UCSD-AML1 (cell line): ENCODE results near the gene PYGL.
"Not testable (repeated sequence)": the region's sequence is repeated elsewhere in the genome, so short reads cannot be mapped to it uniquely, and the experiment has no call there.

ENCODE experiments used
- DNase-seq: peaks from one replicate; lab custom pipeline; 2025; ENCODE audit not compliant: unreplicated experiment; lab: John Stamatoyannopoulos, UW

Gene PYGL

GRCh38 chr14:50928002-50928635, 16.2 kb downstream of the PYGL start:
- DNase-seq: peak; percentile 38

DNA sequence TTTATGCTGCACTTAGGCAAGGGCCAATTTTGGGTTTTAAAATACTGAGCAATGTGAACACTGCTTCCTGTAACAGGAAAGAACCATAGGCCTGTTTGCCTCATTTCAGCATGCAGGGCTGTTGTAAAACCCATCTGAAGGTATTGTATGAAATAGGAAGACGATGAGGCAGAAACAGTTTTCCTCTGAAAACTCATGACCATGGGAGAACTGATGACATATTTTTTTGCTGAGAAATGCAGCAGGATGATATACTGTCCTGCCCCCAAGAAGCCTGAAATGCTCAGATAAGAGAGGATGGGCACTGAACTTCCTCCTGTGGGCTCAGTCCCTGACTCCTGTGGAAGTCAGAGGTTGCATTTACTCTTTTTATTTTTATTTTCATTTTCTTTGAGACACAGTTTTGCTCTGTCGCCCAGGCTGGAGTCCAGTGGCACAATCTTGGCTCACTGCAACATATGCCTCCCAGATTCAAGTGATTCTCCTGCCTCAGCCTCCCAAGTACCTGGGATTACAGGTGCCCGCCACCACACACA, 17.4 kb downstream of the PYGL start:
- peak; percentile 12 for DNase-seq

DNA sequence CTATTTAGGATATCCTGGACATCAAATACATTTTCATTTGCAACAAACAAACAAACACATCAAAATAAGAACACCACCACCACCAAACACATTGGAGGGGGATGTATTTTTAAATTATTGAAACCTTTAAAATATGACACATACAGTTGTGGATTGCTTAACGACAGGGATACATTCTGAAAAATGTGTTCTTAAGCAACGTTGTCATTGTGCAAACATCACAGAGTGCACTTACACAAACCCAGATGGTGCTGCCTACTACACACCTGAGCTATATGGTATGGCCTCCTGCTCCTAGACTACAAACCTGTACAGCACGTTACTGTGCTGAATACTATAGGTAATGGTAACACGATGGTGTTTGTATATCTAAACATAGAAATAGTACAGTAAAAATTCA, 19.4 kb downstream of the PYGL start:
- DNase-seq: no peak

- DNase-seq: no peak
Observed at GRCh38 chr14:50924236-50924635, 20.0 kb downstream of the PYGL start.

DNA sequence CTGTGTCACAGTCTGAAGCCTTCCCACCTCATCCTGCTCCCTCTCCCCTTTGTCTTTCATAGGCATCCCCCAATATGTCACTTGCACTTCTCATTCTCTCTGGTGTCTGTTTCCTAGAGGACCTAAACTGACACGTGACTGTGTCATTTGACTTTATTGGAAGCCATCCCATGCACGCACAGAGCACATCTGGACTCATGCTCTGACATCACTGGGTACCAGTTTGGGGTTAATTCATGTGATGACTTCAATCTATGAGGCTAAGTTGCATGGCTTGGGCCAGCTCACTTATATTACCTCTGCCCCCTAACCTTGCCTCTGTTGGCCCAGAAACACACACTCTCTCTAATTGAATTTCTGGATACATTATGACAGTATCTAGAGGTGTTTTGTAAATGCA, 21.5 kb downstream of the PYGL start:
- DNase-seq: no peak

- no peak for DNase-seq
Observed at GRCh38 chr14:50920482-50921230, 23.6 kb downstream of the PYGL start.

DNA sequence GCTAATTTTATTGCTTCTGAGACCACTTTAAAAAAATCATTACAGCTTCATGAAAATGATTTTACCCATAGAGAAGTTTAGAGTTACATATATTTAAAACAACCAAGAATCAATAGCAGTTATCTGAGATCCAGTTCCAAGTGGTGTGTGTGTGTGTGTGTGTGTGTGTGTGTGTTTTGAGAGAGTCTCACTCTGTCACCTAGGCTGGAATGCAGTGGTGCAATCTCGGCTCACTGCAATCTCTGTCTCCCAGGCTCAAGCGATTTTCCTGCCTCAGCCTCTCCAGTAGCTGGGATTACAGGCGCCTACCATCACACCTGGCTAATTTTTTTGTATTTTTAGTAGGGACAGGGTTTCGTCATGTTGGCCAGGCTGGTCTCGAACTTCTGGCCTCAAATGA, 24.8 kb downstream of the PYGL start:
- DNase-seq: not testable (repeated sequence)

GRCh38 chr14:50917449-50917848, 26.8 kb downstream of the PYGL start:
- DNase-seq: no peak

GRCh38 chr14:50910495-50911420, 33.5 kb downstream of the PYGL start:
- DNase-seq: no peak

DNA sequence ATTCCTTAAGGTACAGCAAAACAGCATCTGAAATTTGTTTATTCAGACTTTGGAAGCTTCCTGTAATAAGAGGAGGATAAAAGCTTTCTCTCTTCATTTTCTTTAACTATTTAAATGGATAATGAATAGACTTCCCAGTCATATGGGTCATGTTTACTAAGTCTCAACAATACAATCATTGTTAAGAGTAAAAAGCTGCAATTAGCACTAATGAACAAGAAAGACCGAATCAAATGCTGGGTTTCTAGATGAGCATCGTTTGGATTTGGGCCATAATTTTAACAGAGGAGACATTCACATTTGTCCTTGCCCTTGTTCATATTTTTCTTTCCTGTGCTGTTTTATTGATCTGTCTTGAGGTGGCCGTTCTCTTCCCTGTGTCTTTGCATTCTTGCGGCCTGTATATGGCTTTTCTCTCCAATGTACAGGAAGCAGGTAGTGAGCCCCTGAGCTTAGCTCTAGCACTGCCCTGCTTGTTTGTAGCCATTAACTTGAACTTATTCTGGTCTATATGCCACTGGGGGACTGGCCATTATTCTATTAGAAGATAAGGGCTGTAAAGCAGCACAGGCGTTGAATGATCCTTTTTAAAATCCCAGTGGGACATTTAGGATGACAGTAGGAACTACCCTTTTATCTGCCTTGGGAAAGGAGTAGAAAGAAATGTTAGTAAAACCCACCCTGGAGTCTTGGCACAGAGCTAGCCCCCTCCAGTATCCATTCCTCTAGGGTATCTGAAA, 37.8 kb downstream of the PYGL start:
- no peak for DNase-seq

DNA sequence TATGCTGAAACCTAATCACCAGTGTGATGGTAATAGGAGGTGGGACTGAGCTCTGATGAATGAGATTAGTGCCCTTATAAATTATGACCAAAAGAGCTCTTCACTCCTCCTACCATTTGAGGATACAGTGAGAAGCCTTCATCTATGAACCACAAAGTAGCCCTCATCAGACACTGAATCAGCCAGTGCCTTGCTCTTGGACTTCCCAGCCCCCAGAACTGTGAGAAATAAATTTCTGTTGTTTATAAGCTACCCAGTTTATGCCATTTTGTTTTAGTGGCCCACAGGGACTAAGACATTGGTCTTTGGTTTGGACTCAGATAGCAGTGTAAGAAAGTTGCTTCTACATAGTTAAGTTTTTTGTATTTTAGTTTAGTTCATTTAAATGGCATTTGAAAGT, 39.6 kb downstream of the PYGL start:
- no peak for DNase-seq

DNA sequence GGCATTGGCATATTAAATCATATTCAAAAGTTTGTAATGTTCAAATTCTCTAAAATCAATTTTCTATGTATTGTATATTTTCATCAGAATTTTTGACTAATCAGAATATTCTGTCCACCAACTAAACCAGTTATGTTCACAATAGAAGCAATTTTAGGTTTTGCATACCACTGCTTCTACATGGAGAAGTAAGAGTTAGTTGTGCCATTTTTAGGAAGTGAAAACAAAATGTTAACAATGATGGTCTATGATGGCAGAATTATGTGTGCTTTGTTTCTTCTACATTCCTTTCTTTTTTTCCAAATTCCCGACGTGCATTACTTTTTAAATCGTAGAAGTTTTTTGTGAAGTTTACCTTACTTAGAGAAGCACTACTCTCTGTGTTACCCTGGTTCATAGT, 42.9 kb downstream of the PYGL start:
- no peak for DNase-seq

DNA sequence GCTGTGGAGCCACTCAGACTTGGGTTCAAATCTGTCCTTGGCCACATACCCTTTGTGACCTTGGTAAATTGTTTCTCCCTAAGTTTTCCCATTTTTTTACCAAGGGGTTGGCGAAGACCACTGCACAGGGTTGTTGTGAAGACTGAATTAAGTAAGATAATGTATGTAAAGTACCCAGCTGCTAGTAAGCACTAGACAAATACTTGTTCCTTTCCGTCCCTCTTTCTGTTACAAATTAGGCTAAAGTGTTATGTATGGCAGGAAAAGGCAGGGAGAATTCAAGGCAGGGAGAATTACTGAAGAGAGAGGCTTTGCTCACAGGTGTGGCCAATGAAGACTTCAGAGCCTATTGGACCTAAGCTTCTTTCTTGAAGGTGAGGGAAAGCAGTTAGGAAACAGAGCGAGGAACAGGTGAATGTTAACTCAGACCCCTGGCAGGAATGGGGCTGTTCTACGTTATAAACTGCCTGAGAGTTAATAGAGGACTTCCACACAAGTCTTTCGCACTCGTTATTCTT, 46.6 kb downstream of the PYGL start:
- DNase-seq: no peak

- DNase-seq: not testable (repeated sequence)
Observed at GRCh38 chr14:50897005-50897404, 47.3 kb downstream of the PYGL start.

GRCh38 chr14:50896421-50896820, 47.9 kb downstream of the PYGL start:
- not testable (repeated sequence) for DNase-seq

DNA sequence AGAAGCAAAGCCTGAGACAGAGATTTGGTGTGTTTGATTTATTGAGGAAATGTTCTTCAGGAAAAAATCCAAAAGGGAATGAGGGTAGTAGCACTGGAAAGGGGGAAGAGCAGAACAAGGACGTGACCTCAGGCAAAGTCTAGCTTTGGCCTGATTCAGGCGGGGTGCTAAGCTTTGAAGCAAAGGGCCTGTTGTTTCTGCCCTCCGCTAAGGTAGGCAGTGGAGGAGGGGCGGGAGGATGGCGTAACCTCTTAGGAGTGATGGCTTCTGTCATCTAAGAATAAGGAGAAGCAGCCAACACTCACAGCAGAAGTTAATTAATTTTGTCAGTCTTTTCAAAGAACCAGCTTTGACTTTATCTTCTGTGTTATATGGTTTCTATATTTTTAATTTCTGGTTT, 52.0 kb downstream of the PYGL start:
- DNase-seq: no peak

DNA sequence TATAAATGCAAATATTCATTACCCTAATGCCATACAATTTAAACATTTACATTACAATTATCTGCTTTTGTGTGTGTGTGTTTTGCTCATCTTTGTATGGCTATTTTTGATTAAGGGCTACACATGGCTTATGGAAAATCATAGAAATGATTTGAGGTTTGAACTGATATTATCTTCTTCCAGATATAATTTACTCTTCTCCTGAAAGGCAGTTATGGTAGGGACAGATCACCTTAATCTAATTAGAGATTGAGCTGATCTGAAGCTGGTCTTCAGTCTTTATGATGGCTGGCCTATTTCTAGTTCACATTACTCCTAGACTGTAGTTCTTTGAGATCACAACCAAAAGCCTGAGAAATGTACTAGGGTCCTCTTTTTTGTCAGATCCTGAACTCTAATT, 56.8 kb downstream of the PYGL start:
- no peak for DNase-seq

DNA sequence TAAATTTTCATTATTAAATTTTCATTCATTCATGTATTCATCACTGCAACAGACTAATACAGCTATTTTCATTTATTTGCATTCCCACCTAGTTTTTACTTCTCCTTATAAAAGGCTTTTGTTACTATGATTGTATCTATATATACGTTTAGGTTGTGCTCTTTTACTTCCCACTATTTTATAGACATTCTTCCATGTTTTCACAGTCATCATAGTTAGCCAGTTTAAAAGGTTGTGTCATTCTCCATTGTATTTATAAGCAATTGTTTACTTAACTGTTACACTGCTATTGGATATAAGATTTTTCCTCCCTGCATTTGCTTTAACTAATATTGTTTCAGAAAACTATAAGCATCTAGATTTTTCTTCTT, 60.5 kb downstream of the PYGL start:
- DNase-seq: no peak

- DNase-seq: no peak
Observed at GRCh38 chr14:50882932-50883826, 61.1 kb downstream of the PYGL start.
